ENCODE results near the gene CD93.

DNA sequence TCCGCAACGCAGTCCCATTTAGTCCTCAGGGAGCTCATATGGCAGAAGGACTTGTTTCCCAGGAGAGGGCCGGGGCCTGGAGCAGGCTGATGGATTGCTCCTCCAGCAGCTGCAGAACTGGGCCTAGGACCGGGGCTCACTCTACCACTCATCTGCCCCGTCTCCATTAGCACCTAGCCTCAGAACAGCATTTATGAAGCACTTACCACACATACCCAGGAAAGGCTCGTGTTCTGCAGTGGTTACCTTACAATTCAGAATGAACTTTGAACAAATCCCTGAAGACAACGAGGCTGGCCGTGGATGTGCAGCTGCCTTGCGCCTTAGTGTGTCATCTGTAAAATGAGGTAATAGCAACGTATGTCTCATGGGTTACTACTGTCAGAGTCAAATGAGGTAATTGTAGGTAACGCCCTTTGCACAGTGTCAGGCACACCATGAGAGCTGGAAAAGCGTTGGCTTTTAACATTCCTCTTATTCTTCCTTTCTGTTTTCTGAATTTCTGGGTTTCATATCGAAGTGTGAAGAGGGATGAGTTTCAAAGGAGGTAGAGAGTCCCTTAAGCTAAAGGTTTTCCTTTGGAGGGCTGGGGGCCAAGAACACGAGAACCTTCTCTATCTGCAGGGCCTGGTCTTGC, 46.3 kb upstream of the CD93 start:
- TF ChIP-seq, protein P1, sequence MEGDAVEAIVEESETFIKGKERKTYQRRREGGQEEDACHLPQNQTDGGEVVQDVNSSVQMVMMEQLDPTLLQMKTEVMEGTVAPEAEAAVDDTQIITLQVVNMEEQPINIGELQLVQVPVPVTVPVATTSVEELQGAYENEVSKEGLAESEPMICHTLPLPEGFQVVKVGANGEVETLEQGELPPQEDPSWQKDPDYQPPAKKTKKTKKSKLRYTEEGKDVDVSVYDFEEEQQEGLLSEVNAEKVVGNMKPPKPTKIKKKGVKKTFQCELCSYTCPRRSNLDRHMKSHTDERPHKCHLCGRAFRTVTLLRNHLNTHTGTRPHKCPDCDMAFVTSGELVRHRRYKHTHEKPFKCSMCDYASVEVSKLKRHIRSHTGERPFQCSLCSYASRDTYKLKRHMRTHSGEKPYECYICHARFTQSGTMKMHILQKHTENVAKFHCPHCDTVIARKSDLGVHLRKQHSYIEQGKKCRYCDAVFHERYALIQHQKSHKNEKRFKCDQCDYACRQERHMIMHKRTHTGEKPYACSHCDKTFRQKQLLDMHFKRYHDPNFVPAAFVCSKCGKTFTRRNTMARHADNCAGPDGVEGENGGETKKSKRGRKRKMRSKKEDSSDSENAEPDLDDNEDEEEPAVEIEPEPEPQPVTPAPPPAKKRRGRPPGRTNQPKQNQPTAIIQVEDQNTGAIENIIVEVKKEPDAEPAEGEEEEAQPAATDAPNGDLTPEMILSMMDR (conservative IDR thresholded peaks at IDR 0.05 in 1 of 2, IDR thresholded peaks at IDR 0.05 in 1 of 2; ENCODE audit: low read depth in 1 of 2, low read length in 2 of 2) = no peak
- TF ChIP-seq EZH2 (IDR thresholded peaks at IDR 0.05; ENCODE audit: low read length, missing control alignments) = no peak
